A549 (cell line): ENCODE measurements around the gene KIAA2012.

Experiments used
- CTCF ChIP-seq: fragments of >200 bp; sonication (Bioruptor Twin); formaldehyde crosslinking; IDR thresholded peaks from 3 replicates; pipeline ENCODE4 v1.5.1; 2016
- POLR2A ChIP-seq: IDR thresholded peaks from 2 replicates; pipeline ENCODE4 v1.6.1; 2012; ENCODE audit warnings: mild to moderate bottlenecking, low read length
- RAD21 ChIP-seq, 2 experiments: fragments of >200 bp in 1 of 2; sonication (Bioruptor Twin) in 1 of 2; formaldehyde crosslinking in 1 of 2; IDR thresholded peaks in 1 of 2; conservative IDR thresholded peaks in 1 of 2; 2 replicates in 1 of 2; 3 replicates in 1 of 2; pipeline ENCODE4 v1.6.1; 2012 to 2018; ENCODE audit warnings: inconsistent platforms in 1 of 2

- TF ChIP-seq CTCF (no peak), RAD21 (conservative IDR thresholded peaks at IDR 0.05 in 1 of 2, IDR thresholded peaks at IDR 0.05 in 1 of 2) (no peak), POLR2A (no peak)
These were observed 96.1 kb downstream of the KIAA2012 start for GRCh38 chr2:202169131-202169530.
